ENCODE data around the gene ATXN7L1.

DNA sequence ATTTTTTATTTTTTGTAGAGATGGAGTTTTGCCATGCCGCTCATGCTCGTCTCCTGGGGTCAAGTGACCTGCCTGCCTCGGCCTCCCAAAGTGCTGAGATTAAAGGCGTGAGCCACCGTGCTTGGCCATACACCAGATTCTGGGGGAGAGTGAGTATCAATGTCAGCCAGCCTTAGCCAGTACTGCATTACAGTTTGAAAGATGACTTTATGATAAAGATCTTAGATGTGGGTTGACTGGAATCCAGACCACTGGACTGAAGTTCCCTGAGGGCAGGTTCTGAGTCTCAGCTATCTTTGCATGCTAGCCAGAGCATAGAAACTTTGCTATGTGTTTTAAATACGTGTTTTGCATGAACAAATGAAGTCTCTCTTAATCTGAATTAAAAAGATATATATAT, 177.9 kb downstream of the ATXN7L1 start:
- TF ChIP-seq CTCF (IDR thresholded peaks at IDR 0.05), result no peak
- TF ChIP-seq POLR2A (IDR thresholded peaks at IDR 0.05), result no peak

Measured in Peyer's patch (tissue), 4 donors.